DOHH2 (cell line): ENCODE measurements around the gene BCAR3.

Source experiments
- EZH2phosphoT487 ChIP-seq: fragments of 200-600 bp; sonication (generic); IDR thresholded peaks from 2 replicates; pipeline ENCODE4 v1.6.1; 2017; ENCODE audit warnings: borderline replicate concordance, mild to moderate bottlenecking, antibody characterized with exemption, low read length, moderate library complexity, mixed read lengths
- TF ChIP-seq, protein P1 (sequence below): fragments of 200-600 bp; sonication (generic); IDR thresholded peaks from one replicate; pipeline ENCODE4 v1.5.1; 2014; ENCODE audit warnings: antibody characterized with exemption, mild to moderate bottlenecking, low read depth, low read length; ENCODE audit not compliant: poor library complexity, severe bottlenecking

DNA sequence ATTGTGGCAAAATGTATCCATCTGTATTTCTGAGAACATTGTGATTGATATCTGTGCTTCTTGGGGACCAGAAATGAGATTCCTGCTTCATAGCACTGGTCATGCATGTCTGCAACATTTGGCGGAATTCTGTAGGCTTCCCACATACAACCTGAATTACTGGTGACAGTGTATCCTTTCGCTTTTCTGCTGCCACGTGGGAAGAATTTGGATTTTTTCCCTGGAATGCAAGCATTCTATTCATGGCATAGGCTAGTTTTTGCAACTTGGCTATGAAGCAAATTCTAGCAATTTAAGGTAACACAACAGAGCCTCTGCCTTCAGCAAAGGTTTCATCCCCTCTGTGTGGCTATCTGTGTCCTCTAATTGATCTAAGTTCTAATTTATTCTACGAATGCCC is 85.9 kb downstream of the BCAR3 start:
- TF ChIP-seq EZH2phosphoT487 = no peak
- TF ChIP-seq, protein P1, sequence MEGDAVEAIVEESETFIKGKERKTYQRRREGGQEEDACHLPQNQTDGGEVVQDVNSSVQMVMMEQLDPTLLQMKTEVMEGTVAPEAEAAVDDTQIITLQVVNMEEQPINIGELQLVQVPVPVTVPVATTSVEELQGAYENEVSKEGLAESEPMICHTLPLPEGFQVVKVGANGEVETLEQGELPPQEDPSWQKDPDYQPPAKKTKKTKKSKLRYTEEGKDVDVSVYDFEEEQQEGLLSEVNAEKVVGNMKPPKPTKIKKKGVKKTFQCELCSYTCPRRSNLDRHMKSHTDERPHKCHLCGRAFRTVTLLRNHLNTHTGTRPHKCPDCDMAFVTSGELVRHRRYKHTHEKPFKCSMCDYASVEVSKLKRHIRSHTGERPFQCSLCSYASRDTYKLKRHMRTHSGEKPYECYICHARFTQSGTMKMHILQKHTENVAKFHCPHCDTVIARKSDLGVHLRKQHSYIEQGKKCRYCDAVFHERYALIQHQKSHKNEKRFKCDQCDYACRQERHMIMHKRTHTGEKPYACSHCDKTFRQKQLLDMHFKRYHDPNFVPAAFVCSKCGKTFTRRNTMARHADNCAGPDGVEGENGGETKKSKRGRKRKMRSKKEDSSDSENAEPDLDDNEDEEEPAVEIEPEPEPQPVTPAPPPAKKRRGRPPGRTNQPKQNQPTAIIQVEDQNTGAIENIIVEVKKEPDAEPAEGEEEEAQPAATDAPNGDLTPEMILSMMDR = no peak
